ENCODE measurements around the gene LOXHD1. TPM values are rescaled to one million over a fixed set of nuclear protein-coding genes. Genes with fewer than 3 reads are reported as not detected.

LOXHD1 gene
- total RNA-seq, 2 experiments from 2014 or later: not detected

GRCh38 chr18:46624127-46624526, 32.9 kb downstream of the LOXHD1 start:
- Mint-ChIP-seq H3K36me3 (ENCODE audit: low read depth) (no peaks in the 10 kb centered on the region), H3K4me3 (no peak overlapping the region), H3K4me1 (ENCODE audit: low read depth) (peaks cover 43% of the 10 kb centered on the region), H3K9me3 (no peaks in the 10 kb centered on the region), H3K27me3 (no peaks in the 10 kb centered on the region), H3K27ac (peak overlapping the region; percentile 66)
- H3K4me1 ChIP-seq (ENCODE audit: insufficient read depth, low read length): peaks cover 27% of the 10 kb centered on the region
- no peaks in the 10 kb centered on the region for H3K9me3 ChIP-seq (ENCODE audit: control insufficient read depth in 1 of 2, insufficient read depth in 1 of 2, low read length in 2 of 2)
- ATAC-seq (ENCODE audit: poor library complexity) (peak; percentile 61), DNase-seq (peak in 3 of 14 experiments; percentile 11 to 31 (median 24))
- CTCF ChIA-PET: no interaction called here
- TF ChIP-seq CTCF (IDR thresholded peaks at IDR 0.05): no peak
- intact Hi-C loops (cut with DNase I, micrococcal nuclease): no loop called here
- no peaks in the 10 kb centered on the region for H3K36me3 ChIP-seq (ENCODE audit: insufficient read depth, low read length)
- no peaks in the 10 kb centered on the region for H3K27me3 ChIP-seq (ENCODE audit: control insufficient read depth in 1 of 2, insufficient read depth in 2 of 2, low read length in 2 of 2)
- H3K27ac ChIP-seq (ENCODE audit: low read depth in 1 of 2, low read length in 2 of 2): no peak overlapping the region
- H3K4me3 ChIP-seq (ENCODE audit: low read length): no peak overlapping the region
- POLR2A ChIA-PET: interaction anchor here (0.9 to 1.2 kb wide), 2 partner anchors 374 to 451 kb away, joined by 3 to 4 read pairs; a partner anchor contains a TSS

GRCh38 chr18:46623541-46623940, 33.5 kb downstream of the LOXHD1 start:
- POLR2A ChIA-PET: interaction anchor here (0.9 to 1.2 kb wide), 2 partner anchors 373 to 450 kb away, joined by 3 to 4 read pairs; a partner anchor contains a TSS
- Histone ChIP-seq H3K9me3 (ENCODE audit: control insufficient read depth in 1 of 2, insufficient read depth in 1 of 2, low read length in 2 of 2) (no peaks in the 10 kb centered on the region), H3K27me3 (ENCODE audit: control insufficient read depth in 1 of 2, insufficient read depth in 2 of 2, low read length in 2 of 2) (no peaks in the 10 kb centered on the region), H3K4me1 (ENCODE audit: insufficient read depth, low read length) (peaks cover 27% of the 10 kb centered on the region), H3K4me3 (ENCODE audit: low read length) (no peak overlapping the region), H3K36me3 (ENCODE audit: insufficient read depth, low read length) (no peaks in the 10 kb centered on the region), H3K27ac (ENCODE audit: low read depth in 1 of 2, low read length in 2 of 2) (no peak overlapping the region)
- CTCF ChIA-PET: no interaction called here
- H3K9me3 Mint-ChIP-seq: no peaks in the 10 kb centered on the region
- peak overlapping the region; percentile 56 for H3K4me3 Mint-ChIP-seq
- H3K4me1 Mint-ChIP-seq (ENCODE audit: low read depth): peaks cover 43% of the 10 kb centered on the region
- intact Hi-C loops (cut with DNase I, micrococcal nuclease): no loop called here
- peak in 9 of 14 experiments; percentile 5 to 43 (median 13) for DNase-seq
- peak; percentile 59 for ATAC-seq (ENCODE audit: poor library complexity)
- H3K27ac Mint-ChIP-seq: peak overlapping the region; percentile 66
- no peaks in the 10 kb centered on the region for H3K27me3 Mint-ChIP-seq
- TF ChIP-seq CTCF (IDR thresholded peaks at IDR 0.05): no peak
- no peaks in the 10 kb centered on the region for H3K36me3 Mint-ChIP-seq (ENCODE audit: low read depth)

- Histone ChIP-seq H3K9me3 (ENCODE audit: control insufficient read depth in 1 of 2, insufficient read depth in 1 of 2, low read length in 2 of 2) (no peaks in the 10 kb centered on the region), H3K36me3 (ENCODE audit: insufficient read depth, low read length) (no peaks in the 10 kb centered on the region), H3K4me1 (ENCODE audit: insufficient read depth, low read length) (peaks cover 27% of the 10 kb centered on the region), H3K27me3 (ENCODE audit: control insufficient read depth in 1 of 2, insufficient read depth in 2 of 2, low read length in 2 of 2) (no peaks in the 10 kb centered on the region), H3K27ac (ENCODE audit: low read depth in 1 of 2, low read length in 2 of 2) (no peak overlapping the region), H3K4me3 (ENCODE audit: low read length) (no peak overlapping the region)
- POLR2A ChIA-PET: no interaction called here
- DNase-seq (peak in 1 of 14 experiments; percentile 11), ATAC-seq (ENCODE audit: poor library complexity) (no peak)
- peaks cover 43% of the 10 kb centered on the region for H3K4me1 Mint-ChIP-seq (ENCODE audit: low read depth)
- peak overlapping the region; percentile 66 for H3K27ac Mint-ChIP-seq
- CTCF ChIA-PET: no interaction called here
- intact Hi-C loops (cut with DNase I, micrococcal nuclease): no loop called here
- peak; percentile 27 for TF ChIP-seq CTCF (IDR thresholded peaks at IDR 0.05)
- no peaks in the 10 kb centered on the region for H3K27me3 Mint-ChIP-seq
- no peaks in the 10 kb centered on the region for H3K36me3 Mint-ChIP-seq (ENCODE audit: low read depth)
- H3K9me3 Mint-ChIP-seq: no peaks in the 10 kb centered on the region
- H3K4me3 Mint-ChIP-seq: no peak overlapping the region
These were observed 34.0 kb downstream of the LOXHD1 start for GRCh38 chr18:46622999-46623398.
